A549 (cell line): Measurements from ENCODE around the gene TMEM39B. TPM values are rescaled to one million over a fixed set of nuclear protein-coding genes. Genes with fewer than 3 reads are reported as not detected.
A peak's percentile ranks its signal among the peaks of the same experiment; 100 is the strongest.

Experiments
- ATAC-seq, 2 experiments: fragments of 200-7000 bp in 1 of 2; fragments of >200 bp in 1 of 2; cut with Nextera tagmentation in 1 of 2; cut with Tn5 transposase in 1 of 2; 3 replicates each; pipeline versions ENCODE4 v1.8.0 to v1.9.1; 2018 to 2020; ENCODE audit warnings: mild to moderate bottlenecking in 1 of 2, moderate library complexity in 1 of 2
- CTCF ChIA-PET: fragments of 300-600 bp; sonication (Branson Sonifier 250); formaldehyde crosslinking; extraction: SDS; loops from one replicate; lab custom pipeline; 2021; ENCODE audit warnings: antibody characterized with exemption, inconsistent platforms; lab: Yijun Ruan, JAX
- POLR2A ChIA-PET: fragments of 350-600 bp; formaldehyde crosslinking; extraction: SDS; loops from one replicate; lab custom pipeline; 2021; ENCODE audit warnings: antibody characterized with exemption, inconsistent platforms; lab: Yijun Ruan, JAX
- DNase-seq, 2 experiments: peaks; one replicate each; pipeline versions ENCODE4 v3.0.0 to v3.0.0-alpha.2; 2011 to 2016; ENCODE audit warnings: low read depth in 1 of 2, low spot score in 1 of 2
- FAIRE-seq: peaks from 2 replicates; lab custom pipeline; 2011; peaks lifted over from hg19 to GRCh38; lab: Jason Lieb, UNC
- H3K27ac ChIP-seq, 2 experiments: fragments of >200 bp; sonication (Bioruptor Twin); formaldehyde crosslinking; 3 replicates each; pipeline ENCODE4 v1.5.1; 2016 to 2017
- H3K4me1 ChIP-seq: fragments of >200 bp; sonication (Bioruptor Twin); formaldehyde crosslinking; 3 replicates; pipeline ENCODE4 v1.6.1; 2016
- H3K4me2 ChIP-seq: fragments of >200 bp; sonication (Bioruptor Twin); formaldehyde crosslinking; 3 replicates; pipeline ENCODE4 v1.6.1; 2016
- H3K4me3 ChIP-seq: fragments of >200 bp; sonication (Bioruptor Twin); formaldehyde crosslinking; 3 replicates; pipeline ENCODE4 v1.5.1; 2016
- H3K9me3 ChIP-seq: fragments of >200 bp; sonication (Bioruptor Twin); formaldehyde crosslinking; 3 replicates; pipeline ENCODE4 v1.6.1; 2016
- BHLHE40 ChIP-seq: IDR thresholded peaks from 2 replicates; pipeline ENCODE4 v1.6.1; 2012; ENCODE audit warnings: low read depth, low read length, inconsistent platforms
- CHD4 ChIP-seq: fragments of 200-600 bp; sonication (generic); IDR thresholded peaks from 2 replicates; pipeline ENCODE4 v1.6.1; 2016; ENCODE audit warnings: antibody characterized with exemption, mild to moderate bottlenecking, borderline replicate concordance
- ELK1 ChIP-seq: fragments of 150-350 bp; IDR thresholded peaks from 2 replicates; pipeline ENCODE4 v1.6.1; 2014; ENCODE audit warnings: low read depth, mild to moderate bottlenecking, low read length
- ESRRA ChIP-seq: fragments of 150-350 bp; IDR thresholded peaks from 2 replicates; pipeline ENCODE4 v1.6.1; 2014; ENCODE audit warnings: mild to moderate bottlenecking, low read length, borderline replicate concordance
- NPAS2 ChIP-seq: fragments of 250-450 bp; sonication (Bioruptor Pico); IDR thresholded peaks from 2 replicates; pipeline ENCODE4 v1.8.0; 2022; ENCODE audit warnings: mild to moderate bottlenecking, moderate library complexity, borderline replicate concordance
- PBX3 ChIP-seq: IDR thresholded peaks from 2 replicates; pipeline ENCODE4 v1.6.1; 2012
- POLR2AphosphoS2 ChIP-seq: conservative IDR thresholded peaks from 2 replicates; pipeline ENCODE4 v1.6.1; 2012; ENCODE audit warnings: low read length, improper control_type of control experiment, inconsistent platforms
- RFX5 ChIP-seq: fragments of 450-650 bp; IDR thresholded peaks from 2 replicates; pipeline ENCODE4 v1.7.1; 2014; ENCODE audit warnings: antibody characterized with exemption, mild to moderate bottlenecking, moderate library complexity
- RNF2 ChIP-seq: fragments of 200-600 bp; sonication (generic); IDR thresholded peaks from 2 replicates; pipeline ENCODE4 v1.6.1; 2016; ENCODE audit warnings: low read depth, mild to moderate bottlenecking, antibody characterized with exemption, moderate library complexity, borderline replicate concordance
- SMC3 ChIP-seq: fragments of >200 bp; sonication (Bioruptor Twin); formaldehyde crosslinking; IDR thresholded peaks from 3 replicates; pipeline ENCODE4 v1.6.1; 2018; ENCODE audit warnings: inconsistent platforms
- SREBF2 ChIP-seq: fragments of 450-650 bp; IDR thresholded peaks from 2 replicates; pipeline ENCODE4 v1.6.1; 2014; ENCODE audit warnings: mild to moderate bottlenecking, moderate library complexity
- TFCP2L1 ChIP-seq: fragments of 250-450 bp; sonication (Bioruptor Pico); IDR thresholded peaks from 2 replicates; pipeline ENCODE4 v1.5.0; 2021; ENCODE audit warnings: mild to moderate bottlenecking
- WGBS: methylation state at CpG from one replicate; pipeline ENCODE4 v1.1.6; 2017; ENCODE audit errors: missing lambda C conversion rate; 5-methylcytosine and 5-hydroxymethylcytosine counted together
- polyA plus RNA-seq, 4 experiments: library from polyadenylated mRNA; depleted of rRNA in 3 of 4; stranded (reverse); fragments of >200 nt; fragmentation: RNase III in 1 of 4; extraction: RNeasy Plus Mini Kit Qiagen cat#74134 plus additional on column Dnase treatment in 1 of 4; gene quantifications; 2 replicates in 3 of 4; 3 replicates in 1 of 4; pipeline ENCODE4 v1.2.3, GENCODE V29; 2011 to 2017
- small RNA-seq, 6 experiments: library from RNA; depleted of rRNA; stranded (forward); fragments of <200 nt; gene quantifications; one replicate each; pipeline ENCODE3, GENCODE V24; 2012

The TMEM39B gene
- polyA plus RNA-seq, 2 of the 4 experiments (the other 2 are of a cell fraction): 8.5 to 10.8 TPM

- Histone ChIP-seq H3K27ac (no peak overlapping the region), H3K9me3 (peaks cover 9% of the 10 kb centered on the region; the same call in 1 of the 3 replicates), H3K4me1 (peaks cover 3% of the 10 kb centered on the region; the same call in 1 of the 3 replicates)
- CTCF ChIA-PET: interaction anchor here (0.6 to 1.8 kb wide), 4 partner anchors 10 to 60 kb away, joined by 3 to 7 read pairs (median 3); partner anchors contain the start of gene KPNA6
- 81% methylated on average over 5 of the region's 5 CpGs for WGBS
- POLR2A ChIA-PET: no interaction called here
- no peak for FAIRE-seq
- no peak for TF ChIP-seq PBX3
- TF ChIP-seq BHLHE40: no peak
- TF ChIP-seq RFX5: no peak
- TF ChIP-seq ESRRA: no peak
- no peak for TF ChIP-seq RNF2
- TF ChIP-seq SREBF2: no peak
- no peak for TF ChIP-seq NPAS2 (CRISPR knock-in tag)
- no peak for TF ChIP-seq ELK1
- no peak for TF ChIP-seq POLR2AphosphoS2
- TF ChIP-seq TFCP2L1 (CRISPR knock-in tag): no peak
- no peak for TF ChIP-seq SMC3
- TF ChIP-seq CHD4: no peak
- TF ChIP-seq, all 56 proteins: peak for 0
- no peak for DNase-seq
- peak in 1 of 2 experiments; percentile 50; a peak in 1 of 6 replicates for ATAC-seq
- H3K4me2 ChIP-seq: no peak overlapping the region
- H3K4me3 ChIP-seq: no peak overlapping the region
Measured at GRCh38 chr1:32151319-32151787, 78.6 kb downstream of the TMEM39B start.

Small RNA genes lying within 50 kb of the gene (small RNA-seq; reads per million reads assigned to genes)
- 0 to 2.1 (median 0) reads per million in 6 experiments for gene MIR5585
- gene RF00017: 0 reads per million in 6 experiments

Other genes starting within 250 kb of the TMEM39B start
- gene PTP4A2, start 134.6 kb upstream of the TMEM39B start, polyA plus RNA-seq (2011; rRNA removed): 504 and 563 TPM in 2 replicates
- 234 to 263 TPM (median 246 TPM) in 3 replicates for gene PTP4A2, start 134.6 kb upstream of the TMEM39B start, polyA plus RNA-seq (2017; fragmentation: RNase III; extraction: RNeasy Plus Mini Kit Qiagen cat#74134 plus additional on column Dnase treatment)
- 60.6 and 63.6 TPM in 2 replicates for gene KHDRBS1, start 59.1 kb upstream of the TMEM39B start, polyA plus RNA-seq (2011; rRNA removed)
- 107 to 110 TPM (median 109 TPM) in 3 replicates for gene KHDRBS1, start 59.1 kb upstream of the TMEM39B start, polyA plus RNA-seq (2017; fragmentation: RNase III; extraction: RNeasy Plus Mini Kit Qiagen cat#74134 plus additional on column Dnase treatment)
- 24.3 and 41.9 TPM in 2 replicates for gene KPNA6, start 35.1 kb downstream of the TMEM39B start, polyA plus RNA-seq (2011; rRNA removed)
- 15.0 to 15.9 TPM (median 15.8 TPM) in 3 replicates for gene KPNA6, start 35.1 kb downstream of the TMEM39B start, polyA plus RNA-seq (2017; fragmentation: RNase III; extraction: RNeasy Plus Mini Kit Qiagen cat#74134 plus additional on column Dnase treatment)
- gene TXLNA, start 106.7 kb downstream of the TMEM39B start, polyA plus RNA-seq (2011; rRNA removed): 22.5 and 31.7 TPM in 2 replicates
- gene TXLNA, start 106.7 kb downstream of the TMEM39B start, polyA plus RNA-seq (2017; fragmentation: RNase III; extraction: RNeasy Plus Mini Kit Qiagen cat#74134 plus additional on column Dnase treatment): 23.9 to 26.0 TPM (median 25.0 TPM) in 3 replicates
- 1.1 and 1.2 TPM in 2 replicates for gene CCDC28B, start 127.7 kb downstream of the TMEM39B start, polyA plus RNA-seq (2011; rRNA removed)
- 3.3 to 4.6 TPM (median 4.4 TPM) in 3 replicates for gene CCDC28B, start 127.7 kb downstream of the TMEM39B start, polyA plus RNA-seq (2017; fragmentation: RNase III; extraction: RNeasy Plus Mini Kit Qiagen cat#74134 plus additional on column Dnase treatment)
- gene IQCC, start 132.7 kb downstream of the TMEM39B start, polyA plus RNA-seq (2011; rRNA removed): 1.6 and 1.8 TPM in 2 replicates
- 1.8 to 2.0 TPM (median 2.0 TPM) in 3 replicates for gene IQCC, start 132.7 kb downstream of the TMEM39B start, polyA plus RNA-seq (2017; fragmentation: RNase III; extraction: RNeasy Plus Mini Kit Qiagen cat#74134 plus additional on column Dnase treatment)
- gene DCDC2B, start 136.2 kb downstream of the TMEM39B start, polyA plus RNA-seq (2011; rRNA removed): not detected in 2 replicates
- not detected in 3 replicates for gene DCDC2B, start 136.2 kb downstream of the TMEM39B start, polyA plus RNA-seq (2017; fragmentation: RNase III; extraction: RNeasy Plus Mini Kit Qiagen cat#74134 plus additional on column Dnase treatment)
- 8.4 and 10.9 TPM in 2 replicates for gene TMEM234, start 149.4 kb downstream of the TMEM39B start, polyA plus RNA-seq (2011; rRNA removed)
- 12.0 to 12.1 TPM (median 12.0 TPM) in 3 replicates for gene TMEM234, start 149.4 kb downstream of the TMEM39B start, polyA plus RNA-seq (2017; fragmentation: RNase III; extraction: RNeasy Plus Mini Kit Qiagen cat#74134 plus additional on column Dnase treatment)
- 299 and 300 TPM in 2 replicates for gene EIF3I, start 149.5 kb downstream of the TMEM39B start, polyA plus RNA-seq (2011; rRNA removed)
- gene EIF3I, start 149.5 kb downstream of the TMEM39B start, polyA plus RNA-seq (2017; fragmentation: RNase III; extraction: RNeasy Plus Mini Kit Qiagen cat#74134 plus additional on column Dnase treatment): 318 to 335 TPM (median 330 TPM) in 3 replicates
- gene FAM167B, start 174.3 kb downstream of the TMEM39B start, polyA plus RNA-seq (2011; rRNA removed): 0.53 and 0.54 TPM in 2 replicates
- 0.58 to 2.0 TPM (median 1.8 TPM) in 3 replicates for gene FAM167B, start 174.3 kb downstream of the TMEM39B start, polyA plus RNA-seq (2017; fragmentation: RNase III; extraction: RNeasy Plus Mini Kit Qiagen cat#74134 plus additional on column Dnase treatment)
- gene LCK, start 178.3 kb downstream of the TMEM39B start, polyA plus RNA-seq (2011; rRNA removed): 0.03 and 0.04 TPM in 2 replicates
- not detected in 3 replicates for gene LCK, start 178.3 kb downstream of the TMEM39B start, polyA plus RNA-seq (2017; fragmentation: RNase III; extraction: RNeasy Plus Mini Kit Qiagen cat#74134 plus additional on column Dnase treatment)
- 135 TPM in 2 replicates for gene HDAC1, start 219.1 kb downstream of the TMEM39B start, polyA plus RNA-seq (2011; rRNA removed)
- gene HDAC1, start 219.1 kb downstream of the TMEM39B start, polyA plus RNA-seq (2017; fragmentation: RNase III; extraction: RNeasy Plus Mini Kit Qiagen cat#74134 plus additional on column Dnase treatment): 88.8 to 102 TPM (median 99.6 TPM) in 3 replicates